DMS 273 treated with DMSO at 0.1 percent for 48 hours (cell line): Measurements from ENCODE around the gene OR10S1.
"Not testable (repeated sequence)": the region's sequence is repeated elsewhere in the genome, so short reads cannot be mapped to it uniquely, and the experiment has no call there.

Experiments
- DNase-seq: peaks from one replicate; lab custom pipeline; 2025; lab: John Stamatoyannopoulos, UW

Gene OR10S1, protein sequence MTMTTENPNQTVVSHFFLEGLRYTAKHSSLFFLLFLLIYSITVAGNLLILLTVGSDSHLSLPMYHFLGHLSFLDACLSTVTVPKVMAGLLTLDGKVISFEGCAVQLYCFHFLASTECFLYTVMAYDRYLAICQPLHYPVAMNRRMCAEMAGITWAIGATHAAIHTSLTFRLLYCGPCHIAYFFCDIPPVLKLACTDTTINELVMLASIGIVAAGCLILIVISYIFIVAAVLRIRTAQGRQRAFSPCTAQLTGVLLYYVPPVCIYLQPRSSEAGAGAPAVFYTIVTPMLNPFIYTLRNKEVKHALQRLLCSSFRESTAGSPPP

DNA sequence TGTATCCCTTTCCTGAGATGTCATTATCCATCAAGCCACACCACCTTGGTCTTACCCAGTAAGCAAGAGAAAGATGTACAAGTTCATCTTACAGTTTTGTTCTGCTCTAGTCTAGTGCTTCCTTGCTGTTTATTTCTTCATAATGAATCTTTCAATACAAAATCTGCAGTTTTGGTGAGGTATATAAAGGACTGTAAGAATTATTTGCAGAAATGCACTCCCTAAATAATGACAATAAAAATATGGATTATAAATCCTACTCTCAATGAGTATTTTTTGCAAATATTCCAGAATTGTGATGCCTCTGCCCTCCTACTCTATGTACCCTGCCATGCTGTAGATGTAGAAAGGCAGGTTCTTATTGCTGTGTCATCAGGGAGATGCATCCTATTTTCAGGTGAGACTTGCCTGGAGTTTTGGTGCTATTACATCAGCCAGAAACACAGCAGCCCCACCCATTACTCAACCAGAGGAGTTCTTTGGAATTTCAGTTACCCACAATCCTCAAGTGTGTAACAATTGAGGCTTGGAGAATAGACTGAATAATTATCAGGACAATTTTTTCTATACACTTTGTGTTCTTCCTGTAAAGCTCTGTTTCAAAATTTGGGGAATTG is at the start of gene OR10S1:
OR10S1 (minus strand) TSS at position 51 of the 617 bp plus-strand sequence. CDS start 117 bp downstream, outside the sequence.
- DNase-seq: no peak

DNA sequence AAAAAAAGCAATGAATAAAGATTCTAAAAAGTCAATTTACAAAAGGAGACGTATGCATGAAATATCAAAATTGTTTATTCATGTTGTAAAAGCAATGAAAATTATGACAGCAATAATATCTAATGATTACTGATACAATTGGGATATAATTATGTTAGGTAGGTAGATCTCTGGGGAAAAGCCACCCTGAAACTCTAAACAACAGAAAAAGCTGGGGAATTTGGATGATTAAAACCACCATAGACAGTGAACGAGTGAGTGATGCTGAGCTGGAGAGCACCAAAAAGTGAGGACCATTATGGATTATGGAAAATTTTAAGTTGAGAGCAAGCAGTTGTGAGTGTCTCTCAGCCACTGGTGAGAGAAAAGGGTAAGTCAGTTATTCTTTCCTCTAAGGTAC is 48.9 kb upstream of the OR10S1 start, which contains the start of gene OR10G8:
OR10G8 (plus strand) TSS at position 301 of the 400 bp plus-strand sequence. CDS start 2,825 bp downstream, outside the sequence.
- no peak for DNase-seq

DNA sequence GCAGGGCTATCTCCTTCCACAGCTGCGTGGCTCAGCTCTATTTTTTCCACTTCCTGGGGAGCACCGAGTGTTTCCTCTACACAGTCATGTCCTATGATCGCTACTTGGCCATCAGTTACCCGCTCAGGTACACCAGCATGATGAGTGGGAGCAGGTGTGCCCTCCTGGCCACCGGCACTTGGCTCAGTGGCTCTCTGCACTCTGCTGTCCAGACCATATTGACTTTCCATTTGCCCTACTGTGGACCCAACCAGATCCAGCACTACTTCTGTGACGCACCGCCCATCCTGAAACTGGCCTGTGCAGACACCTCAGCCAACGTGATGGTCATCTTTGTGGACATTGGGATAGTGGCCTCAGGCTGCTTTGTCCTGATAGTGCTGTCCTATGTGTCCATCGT is 38.3 kb upstream of the OR10S1 start:
- DNase-seq: not testable (repeated sequence)

DNA sequence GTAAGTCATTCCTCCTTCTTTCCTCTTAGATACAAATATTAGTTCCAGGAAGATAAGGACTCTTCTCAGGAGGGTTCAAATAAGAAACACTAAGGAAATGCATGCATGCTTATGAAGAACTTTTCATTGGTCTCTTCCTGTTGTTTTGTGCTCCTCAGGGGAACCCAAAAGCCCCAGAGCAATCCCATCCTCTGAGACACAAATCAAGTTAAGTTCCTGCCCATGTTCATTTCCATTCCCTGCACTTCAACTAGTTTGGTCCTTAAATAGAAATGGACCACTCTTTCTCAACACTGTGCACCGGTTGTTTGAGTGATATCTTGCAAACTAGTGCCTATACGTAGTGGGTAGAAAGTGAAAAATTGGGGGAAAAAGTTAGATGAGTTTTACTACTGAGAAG is 35.1 kb upstream of the OR10S1 start, which contains the start of gene OR10G4:
OR10G4 (plus strand) TSS at position 301 of the 400 bp plus-strand sequence. CDS start 2,578 bp downstream, outside the sequence.
- no peak for DNase-seq

DNA sequence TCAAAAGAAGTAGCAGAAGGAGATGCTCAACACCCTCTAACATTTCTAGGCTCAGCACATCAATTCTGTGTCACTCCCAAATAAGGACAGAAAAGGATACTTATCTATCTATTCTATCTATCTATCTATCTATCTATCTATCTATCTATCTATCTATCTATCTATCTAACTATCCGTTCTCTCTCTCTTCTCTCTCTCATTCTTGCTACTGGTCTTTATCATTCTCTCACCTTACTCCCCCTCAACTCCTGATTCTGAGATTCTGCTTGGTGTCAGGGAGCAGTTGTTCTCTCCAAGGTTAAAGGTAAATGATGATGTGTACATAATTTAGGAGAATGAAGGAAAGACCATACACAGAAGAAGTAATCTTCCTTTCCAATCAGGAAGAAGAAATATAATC is 17.5 kb upstream of the OR10S1 start, which contains the start of gene OR10G6:
OR10G6 (minus strand) TSS at position 43 of the 400 bp plus-strand sequence; CDS start at position 43, 0 bp downstream.
- DNase-seq: no peak

DNA sequence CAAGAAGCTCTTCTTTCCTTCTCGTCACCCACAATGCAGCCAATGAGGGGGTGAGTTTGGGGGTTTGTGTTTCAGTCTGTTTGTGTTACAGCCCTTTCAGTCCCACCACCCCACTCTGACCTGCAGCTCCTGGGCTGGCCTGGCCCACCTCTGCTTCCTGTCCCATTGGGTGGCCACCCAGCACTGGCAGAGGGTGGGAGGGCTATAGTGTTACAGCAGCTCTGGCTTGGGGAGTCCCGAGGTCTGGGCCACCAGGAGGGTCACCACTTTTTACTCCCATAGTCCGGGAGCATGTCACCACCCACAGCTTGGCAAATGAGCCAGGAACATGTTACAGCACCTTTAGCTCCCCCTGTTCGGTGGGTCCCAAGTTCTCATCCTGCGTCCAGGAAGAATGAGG is 1.7 kb upstream of the OR10S1 start:
- DNase-seq: no peak

DNA sequence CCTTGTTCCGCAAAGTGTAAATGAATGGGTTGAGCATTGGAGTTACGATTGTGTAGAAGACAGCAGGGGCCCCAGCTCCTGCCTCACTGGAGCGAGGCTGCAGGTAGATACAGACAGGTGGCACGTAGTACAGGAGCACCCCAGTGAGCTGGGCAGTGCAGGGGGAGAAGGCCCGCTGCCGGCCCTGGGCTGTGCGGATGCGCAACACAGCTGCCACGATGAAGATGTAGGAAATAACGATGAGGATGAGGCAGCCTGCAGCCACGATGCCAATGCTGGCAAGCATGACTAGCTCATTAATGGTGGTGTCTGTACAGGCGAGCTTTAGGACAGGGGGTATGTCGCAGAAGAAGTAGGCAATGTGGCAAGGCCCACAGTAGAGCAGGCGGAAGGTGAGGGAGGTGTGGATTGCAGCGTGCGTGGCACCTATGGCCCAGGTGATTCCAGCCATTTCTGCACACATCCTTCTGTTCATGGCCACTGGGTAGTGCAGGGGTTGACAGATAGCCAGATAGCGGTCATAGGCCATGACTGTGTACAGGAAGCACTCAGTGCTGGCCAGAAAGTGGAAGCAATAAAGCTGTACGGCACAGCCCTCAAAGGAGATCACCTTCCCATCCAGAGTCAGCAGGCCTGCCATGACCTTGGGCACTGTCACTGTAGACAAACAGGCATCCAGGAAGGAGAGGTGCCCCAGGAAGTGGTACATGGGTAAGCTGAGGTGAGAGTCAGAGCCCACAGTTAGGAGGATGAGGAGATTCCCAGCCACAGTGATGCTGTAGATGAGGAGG is 616 bp downstream of the OR10S1 start:
- no peak for DNase-seq

DNA sequence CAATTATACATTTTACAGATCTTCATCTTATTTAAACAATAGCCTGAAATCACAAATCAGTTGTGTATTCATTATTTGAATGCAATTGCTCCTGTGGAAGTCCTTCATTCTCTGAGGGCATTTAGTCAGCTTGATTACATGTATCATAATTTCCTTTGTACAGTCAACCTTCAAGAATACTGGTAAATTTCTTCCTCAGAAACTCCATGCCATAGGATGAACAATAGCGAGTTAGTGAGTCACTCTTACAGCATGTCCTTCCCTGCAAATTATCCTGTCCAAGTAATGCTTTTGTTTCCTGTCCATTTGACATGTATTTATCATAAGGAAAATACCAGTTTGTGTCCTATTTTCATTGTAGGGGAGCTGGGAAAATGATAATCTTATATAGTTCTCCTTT is 3.8 kb downstream of the OR10S1 start:
- no peak for DNase-seq

DNA sequence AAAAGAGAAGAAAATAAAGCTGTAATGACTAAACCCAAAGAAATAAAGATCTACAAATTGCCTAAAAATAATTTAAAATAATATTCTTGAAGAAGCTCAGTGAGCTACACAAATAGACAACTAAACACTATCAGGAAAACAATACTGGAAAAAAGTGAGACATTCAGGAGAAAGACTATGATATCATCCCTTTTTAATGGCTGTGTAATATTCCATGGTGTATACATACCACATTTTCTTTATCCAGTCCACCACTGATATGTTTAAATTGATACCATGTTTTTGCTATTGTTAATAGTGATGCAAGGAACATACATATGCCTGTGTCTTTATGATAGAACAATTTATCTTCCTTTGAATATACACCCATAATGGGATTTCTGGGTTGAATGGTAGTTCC is 20.8 kb downstream of the OR10S1 start:
- no peak for DNase-seq

DNA sequence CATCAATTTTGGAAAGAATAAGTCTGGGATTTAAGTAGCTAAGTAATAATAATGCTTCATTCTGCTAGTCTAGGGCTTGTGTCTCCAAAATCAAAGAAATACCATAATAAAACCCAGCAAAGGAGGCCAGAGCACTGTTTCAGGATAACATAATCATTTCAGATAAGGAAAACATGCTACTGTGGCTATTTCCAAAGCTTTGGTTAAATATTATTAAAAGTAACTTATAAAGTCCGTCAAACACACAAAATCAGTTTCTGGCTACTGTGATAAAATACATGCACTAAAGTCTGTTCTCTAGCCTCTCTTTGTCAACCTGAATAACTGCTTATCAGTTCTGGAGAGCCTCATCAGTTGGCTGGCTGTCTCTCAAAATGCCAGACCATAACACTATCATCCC is 32.4 kb downstream of the OR10S1 start:
- no peak for DNase-seq

DNA sequence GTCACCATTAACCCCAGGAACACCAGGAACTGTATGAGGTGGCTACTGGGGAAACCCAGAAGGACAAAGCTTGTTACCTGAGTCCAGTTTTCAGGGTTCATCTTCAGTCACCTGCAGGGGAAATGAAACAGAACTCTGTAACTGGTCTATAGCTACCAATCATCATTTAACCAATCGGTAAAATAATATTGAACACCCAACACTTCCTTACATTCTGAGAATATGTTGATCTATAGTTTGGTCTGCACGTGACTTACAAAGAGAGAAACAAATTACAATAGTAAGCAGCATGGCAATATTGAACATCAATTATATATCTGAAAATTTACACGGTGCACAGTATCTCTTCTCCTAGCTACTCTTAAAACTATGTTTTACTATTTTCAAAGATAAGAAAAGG is 33.8 kb downstream of the OR10S1 start, which contains the start of gene OR6T1:
OR6T1 (minus strand) TSS at position 101 of the 400 bp plus-strand sequence; CDS start at position 101, 0 bp downstream.
- no peak for DNase-seq

DNA sequence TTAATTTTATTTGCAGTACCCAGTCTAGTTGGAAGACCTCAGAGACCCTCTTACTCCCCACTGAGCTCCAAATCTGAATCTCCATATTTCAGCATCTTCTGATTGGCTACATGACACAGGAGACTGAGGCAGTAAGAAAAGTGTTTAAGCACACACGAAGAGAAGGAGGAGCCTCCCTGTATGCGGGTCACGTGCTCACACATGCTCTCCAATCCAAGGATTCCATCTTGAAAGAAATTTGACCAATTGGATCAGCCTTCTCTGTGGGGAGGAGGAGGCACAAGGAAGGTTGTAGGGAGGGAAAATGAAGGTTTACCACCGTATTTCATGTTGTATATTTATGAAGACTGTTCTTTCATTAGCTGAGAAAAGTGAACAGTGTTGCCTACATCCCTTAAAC is 35.2 kb downstream of the OR10S1 start:
- DNase-seq: no peak

DNA sequence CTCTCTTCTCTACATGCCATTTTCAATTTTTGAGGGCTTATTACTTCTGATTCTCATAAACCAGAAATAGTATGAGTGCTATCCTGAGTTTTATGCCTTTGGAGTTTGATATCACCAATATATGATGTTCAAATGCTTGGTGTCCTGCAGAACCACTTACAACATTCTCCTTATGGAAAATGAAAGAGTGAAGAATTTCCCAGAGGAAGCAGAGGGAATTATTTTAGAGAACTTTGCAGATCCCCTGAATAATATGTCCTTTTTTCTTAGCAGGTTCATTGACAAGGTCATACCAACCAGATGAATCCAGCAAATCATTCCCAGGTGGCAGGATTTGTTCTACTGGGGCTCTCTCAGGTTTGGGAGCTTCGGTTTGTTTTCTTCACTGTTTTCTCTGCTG is 38.3 kb downstream of the OR10S1 start, which contains the start of gene OR4D5:
OR4D5 (plus strand) TSS at position 301 of the 400 bp plus-strand sequence; CDS start at position 301, 0 bp downstream.
- DNase-seq: no peak
